KMS-11 (cell line): ENCODE measurements around the gene BMPER.

ENCODE experiments used
- H2AFZ ChIP-seq: fragments of 200-600 bp; sonication (generic); 2 replicates; pipeline ENCODE4 v1.6.1; 2016; ENCODE audit warnings: antibody characterized with exemption, mixed run types, low read depth
- H3K27ac ChIP-seq: fragments of 200-600 bp; sonication (generic); 2 replicates; pipeline ENCODE4 v1.6.1; 2016; ENCODE audit warnings: mild to moderate bottlenecking, mixed run types
- H3K27me3 ChIP-seq: fragments of 200-600 bp; sonication (generic); 2 replicates; pipeline ENCODE4 v1.6.1; 2017; ENCODE audit warnings: mild to moderate bottlenecking, low read depth, mixed run types, moderate library complexity; ENCODE audit not compliant: insufficient read depth
- H3K36me3 ChIP-seq: fragments of 200-600 bp; sonication (generic); 2 replicates; pipeline ENCODE4 v1.6.1; 2017; ENCODE audit warnings: mild to moderate bottlenecking, mixed run types; ENCODE audit not compliant: insufficient read depth
- H3K4me1 ChIP-seq: fragments of 200-600 bp; sonication (generic); 2 replicates; pipeline ENCODE4 v1.6.1; 2016; ENCODE audit warnings: mild to moderate bottlenecking, low read depth, mixed run types; ENCODE audit not compliant: poor library complexity, severe bottlenecking
- H3K4me2 ChIP-seq: fragments of 200-600 bp; sonication (generic); 2 replicates; pipeline ENCODE4 v1.7.0; 2016; ENCODE audit warnings: mild to moderate bottlenecking, mixed run types
- H3K4me3 ChIP-seq: fragments of 200-600 bp; sonication (generic); IDR thresholded peaks from 2 replicates; pipeline ENCODE4 v1.6.1; 2017; ENCODE audit warnings: low read depth, low read length, mixed read lengths; ENCODE audit not compliant: insufficient read depth
- H3K79me2 ChIP-seq: fragments of 200-600 bp; sonication (generic); 2 replicates; pipeline ENCODE4 v1.6.1; 2016; ENCODE audit warnings: low read depth, mixed run types; ENCODE audit not compliant: insufficient read depth
- H3K9ac ChIP-seq: fragments of 200-600 bp; sonication (generic); 2 replicates; pipeline ENCODE4 v1.6.1; 2016; ENCODE audit warnings: mild to moderate bottlenecking, mixed run types
- H4K20me1 ChIP-seq: fragments of 200-600 bp; sonication (generic); 2 replicates; pipeline ENCODE4 v1.6.1; 2016; ENCODE audit warnings: mild to moderate bottlenecking, mixed run types; ENCODE audit not compliant: insufficient read depth
- CTCF ChIP-seq: fragments of 200-600 bp; sonication (generic); conservative IDR thresholded peaks from 2 replicates; pipeline ENCODE4 v1.6.1; 2017; ENCODE audit warnings: low read depth, mild to moderate bottlenecking, antibody characterized with exemption, low read length, moderate library complexity, mixed read lengths

The BMPER gene

GRCh38 chr7:34036051-34036920 lies 130.9 kb downstream of the BMPER start:
- H3K79me2 ChIP-seq = no peaks in the 10 kb centered on the region
- no peaks in the 10 kb centered on the region for H3K4me1 ChIP-seq
- no peak overlapping the region for H2AFZ ChIP-seq
- H3K27ac ChIP-seq = no peak overlapping the region
- no peaks in the 10 kb centered on the region for H3K36me3 ChIP-seq
- no peaks in the 10 kb centered on the region for H4K20me1 ChIP-seq
- H3K27me3 ChIP-seq = no peaks in the 10 kb centered on the region
- no peak overlapping the region for H3K4me2 ChIP-seq
- no peak overlapping the region for H3K9ac ChIP-seq
- H3K4me3 ChIP-seq = no peak overlapping the region
- TF ChIP-seq CTCF = no peak

GRCh38 chr7:34036972-34037792 lies 131.8 kb downstream of the BMPER start:
- Histone ChIP-seq H3K4me2 (no peak overlapping the region), H3K27ac (no peak overlapping the region), H3K79me2 (no peaks in the 10 kb centered on the region), H3K36me3 (no peaks in the 10 kb centered on the region), H3K27me3 (no peaks in the 10 kb centered on the region), H3K4me1 (no peaks in the 10 kb centered on the region), H3K9ac (no peak overlapping the region), H3K4me3 (no peak overlapping the region), H4K20me1 (no peaks in the 10 kb centered on the region), H2AFZ (no peak overlapping the region)
- no peak for TF ChIP-seq CTCF

GRCh38 chr7:34038816-34039470 lies 133.6 kb downstream of the BMPER start:
- Histone ChIP-seq H3K4me3 (no peak overlapping the region), H3K4me2 (no peak overlapping the region), H2AFZ (no peak overlapping the region), H3K27ac (no peak overlapping the region), H4K20me1 (no peaks in the 10 kb centered on the region), H3K4me1 (no peaks in the 10 kb centered on the region), H3K9ac (no peak overlapping the region), H3K27me3 (no peaks in the 10 kb centered on the region), H3K79me2 (no peaks in the 10 kb centered on the region), H3K36me3 (no peaks in the 10 kb centered on the region)
- no peak for TF ChIP-seq CTCF

GRCh38 chr7:34041707-34042106 lies 136.4 kb downstream of the BMPER start:
- Histone ChIP-seq H4K20me1 (no peaks in the 10 kb centered on the region), H3K27ac (no peak overlapping the region), H3K27me3 (no peaks in the 10 kb centered on the region), H3K79me2 (no peaks in the 10 kb centered on the region), H3K9ac (no peak overlapping the region), H3K4me1 (no peaks in the 10 kb centered on the region), H3K4me3 (no peak overlapping the region), H2AFZ (no peak overlapping the region), H3K36me3 (no peaks in the 10 kb centered on the region), H3K4me2 (no peak overlapping the region)
- TF ChIP-seq CTCF = no peak
